OCI-LY7 (cell line): ENCODE results near the gene OPTN. TPM values are rescaled to one million over a fixed set of nuclear protein-coding genes. Genes with fewer than 3 reads are reported as not detected.

Experiments
- BruUV-seq: library from RNA; stranded (reverse); fragments of 400-500 nt; replicated peaks from 2 replicates; lab custom pipeline; 2021; lab: Mats Ljungman, UMichigan
- CTCF ChIA-PET: fragments of 300-600 bp; sonication (Branson Sonifier 250); formaldehyde crosslinking; loops from one replicate; lab custom pipeline; 2022; ENCODE audit warnings: antibody characterized with exemption; ENCODE audit not compliant: unreplicated experiment; lab: Charles Lee
- POLR2A ChIA-PET: fragments of 300-600 bp; sonication (Branson Sonifier 250); formaldehyde crosslinking; loops from one replicate; lab custom pipeline; 2022; ENCODE audit warnings: antibody characterized with exemption; lab: Charles Lee
- DNase-seq: peaks from one replicate; pipeline ENCODE4 v3.0.0-alpha.2; 2015; ENCODE audit warnings: low spot score
- H2AFZ ChIP-seq: fragments of 200-600 bp; sonication (generic), shearing (Covaris generic); 2 replicates; pipeline ENCODE4 v1.6.1; 2014; ENCODE audit warnings: mild to moderate bottlenecking, antibody characterized with exemption, low read length, moderate library complexity
- H3K27ac ChIP-seq: fragments of 200-600 bp; sonication (generic); 2 replicates; pipeline ENCODE4 v1.5.1; 2014; ENCODE audit warnings: mixed run types, low read depth, mild to moderate bottlenecking, moderate library complexity, low read length, inconsistent platforms; ENCODE audit not compliant: poor library complexity, severe bottlenecking
- H3K36me3 ChIP-seq: fragments of 200-600 bp; sonication (generic); 2 replicates; pipeline ENCODE4 v1.6.1; 2014; ENCODE audit warnings: mild to moderate bottlenecking, antibody characterized with exemption, low read length, moderate library complexity, mixed read lengths; ENCODE audit not compliant: insufficient read depth
- H3K4me1 ChIP-seq: fragments of 200-600 bp; sonication (generic); 2 replicates; pipeline ENCODE4 v1.5.1; 2014; ENCODE audit warnings: mild to moderate bottlenecking, low read length; ENCODE audit not compliant: insufficient read depth, poor library complexity, severe bottlenecking
- H3K4me2 ChIP-seq: fragments of 200-600 bp; sonication (generic); 2 replicates; pipeline ENCODE4 v1.6.1; 2014; ENCODE audit warnings: mild to moderate bottlenecking, low read length
- H3K4me3 ChIP-seq: fragments of 200-600 bp; sonication (generic); 2 replicates; pipeline ENCODE4 v1.5.1; 2014; ENCODE audit warnings: mild to moderate bottlenecking, low read depth, low read length; ENCODE audit not compliant: poor library complexity, severe bottlenecking
- H3K79me2 ChIP-seq: fragments of 200-600 bp; sonication (generic); 2 replicates; pipeline ENCODE4 v1.6.1; 2016; ENCODE audit warnings: low read depth, mild to moderate bottlenecking, low read length, moderate library complexity, mixed read lengths; ENCODE audit not compliant: insufficient read depth
- H3K9me2 ChIP-seq: fragments of 200-600 bp; sonication (generic); 2 replicates; pipeline ENCODE4 v1.6.1; 2016; ENCODE audit warnings: mild to moderate bottlenecking, low read length, mixed read lengths; ENCODE audit not compliant: insufficient read depth
- H3K9me3 ChIP-seq: fragments of 200-600 bp; sonication (generic); 2 replicates; pipeline ENCODE4 v1.6.1; 2014; ENCODE audit warnings: mild to moderate bottlenecking, mixed run types, low read length, mixed read lengths
- H4K20me1 ChIP-seq: fragments of 200-600 bp; sonication (generic); 2 replicates; pipeline ENCODE4 v1.6.1; 2014; ENCODE audit warnings: mild to moderate bottlenecking, antibody characterized with exemption, low read length, moderate library complexity, mixed read lengths; ENCODE audit not compliant: insufficient read depth
- EZH2phosphoT487 ChIP-seq: fragments of 200-600 bp; sonication (generic); IDR thresholded peaks from 2 replicates; pipeline ENCODE4 v1.6.1; 2018; ENCODE audit warnings: low read depth, borderline replicate concordance, mild to moderate bottlenecking, mixed run types, antibody characterized with exemption, low read length, moderate library complexity, mixed read lengths
- intact Hi-C: fragments of 100-400 bp; cut with micrococcal nuclease; formaldehyde crosslinking; loops from one replicate; pipeline ENCODE4 v1.10.0; 2022; ENCODE audit not compliant: unreplicated experiment
- total RNA-seq, 2 experiments: library from RNA; depleted of rRNA in 1 of 2; stranded (reverse); fragments of >200 nt in 1 of 2; shearing (Covaris generic) in 1 of 2; gene quantifications; 2 replicates each; pipeline ENCODE4 v1.2.3, GENCODE V29; 2014 to 2022
- TF ChIP-seq, protein P1 (sequence below): fragments of 200-600 bp; sonication (generic); conservative IDR thresholded peaks from 2 replicates; pipeline ENCODE4 v1.5.1; 2014; ENCODE audit warnings: mild to moderate bottlenecking, antibody characterized with exemption, low read length, moderate library complexity, mixed read lengths

The OPTN gene
- total RNA-seq, 2 experiments from 2014 or later, result 0.60 to 3.6 TPM

DNA sequence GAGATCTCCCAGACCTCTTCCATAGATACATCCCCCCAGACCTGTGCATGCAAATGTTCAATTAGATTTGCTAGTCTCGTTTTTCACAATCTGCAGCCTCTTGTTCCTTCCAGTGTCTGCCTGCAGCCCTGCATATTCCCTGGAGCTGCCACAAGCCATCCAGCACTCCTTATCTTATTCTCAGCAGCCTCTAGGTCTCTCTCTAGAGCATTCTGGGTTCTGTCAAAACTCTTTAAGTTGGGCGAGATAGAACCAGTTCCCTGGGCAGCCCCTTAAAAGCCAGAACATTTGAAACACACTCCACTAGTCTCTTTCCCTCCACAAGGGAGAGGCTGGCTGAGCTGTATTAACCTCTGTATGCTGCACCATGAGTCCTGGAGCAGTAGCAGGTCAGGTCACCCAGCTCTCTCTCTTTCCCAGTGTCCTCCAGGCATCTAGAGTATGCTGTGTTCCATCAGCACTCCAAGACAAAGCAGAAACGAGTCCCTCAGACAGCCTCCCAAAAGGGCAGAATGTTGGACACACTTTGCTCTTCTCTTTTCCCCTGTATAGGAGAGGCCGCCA, 40.7 kb downstream of the OPTN start:
- H3K79me2 ChIP-seq, result no peaks in the 10 kb centered on the region
- H3K9me3 ChIP-seq, result no peaks in the 10 kb centered on the region
- intact Hi-C loops, result no loop called here
- H3K36me3 ChIP-seq, result no peaks in the 10 kb centered on the region
- no peaks in the 10 kb centered on the region for H3K4me1 ChIP-seq
- no peak overlapping the region for H3K27ac ChIP-seq
- POLR2A ChIA-PET, result no interaction called here
- TF ChIP-seq, protein P1, sequence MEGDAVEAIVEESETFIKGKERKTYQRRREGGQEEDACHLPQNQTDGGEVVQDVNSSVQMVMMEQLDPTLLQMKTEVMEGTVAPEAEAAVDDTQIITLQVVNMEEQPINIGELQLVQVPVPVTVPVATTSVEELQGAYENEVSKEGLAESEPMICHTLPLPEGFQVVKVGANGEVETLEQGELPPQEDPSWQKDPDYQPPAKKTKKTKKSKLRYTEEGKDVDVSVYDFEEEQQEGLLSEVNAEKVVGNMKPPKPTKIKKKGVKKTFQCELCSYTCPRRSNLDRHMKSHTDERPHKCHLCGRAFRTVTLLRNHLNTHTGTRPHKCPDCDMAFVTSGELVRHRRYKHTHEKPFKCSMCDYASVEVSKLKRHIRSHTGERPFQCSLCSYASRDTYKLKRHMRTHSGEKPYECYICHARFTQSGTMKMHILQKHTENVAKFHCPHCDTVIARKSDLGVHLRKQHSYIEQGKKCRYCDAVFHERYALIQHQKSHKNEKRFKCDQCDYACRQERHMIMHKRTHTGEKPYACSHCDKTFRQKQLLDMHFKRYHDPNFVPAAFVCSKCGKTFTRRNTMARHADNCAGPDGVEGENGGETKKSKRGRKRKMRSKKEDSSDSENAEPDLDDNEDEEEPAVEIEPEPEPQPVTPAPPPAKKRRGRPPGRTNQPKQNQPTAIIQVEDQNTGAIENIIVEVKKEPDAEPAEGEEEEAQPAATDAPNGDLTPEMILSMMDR, result no peak
- no peak for TF ChIP-seq EZH2phosphoT487
- no peak overlapping the region for H2AFZ ChIP-seq
- CTCF ChIA-PET, result no interaction called here
- no peak for DNase-seq
- no peaks in the 10 kb centered on the region for H4K20me1 ChIP-seq
- H3K4me2 ChIP-seq, result no peak overlapping the region
- no TSS peak for BruUV-seq
- H3K4me3 ChIP-seq, result no peak overlapping the region
- H3K9me2 ChIP-seq, result no peaks in the 10 kb centered on the region

DNA sequence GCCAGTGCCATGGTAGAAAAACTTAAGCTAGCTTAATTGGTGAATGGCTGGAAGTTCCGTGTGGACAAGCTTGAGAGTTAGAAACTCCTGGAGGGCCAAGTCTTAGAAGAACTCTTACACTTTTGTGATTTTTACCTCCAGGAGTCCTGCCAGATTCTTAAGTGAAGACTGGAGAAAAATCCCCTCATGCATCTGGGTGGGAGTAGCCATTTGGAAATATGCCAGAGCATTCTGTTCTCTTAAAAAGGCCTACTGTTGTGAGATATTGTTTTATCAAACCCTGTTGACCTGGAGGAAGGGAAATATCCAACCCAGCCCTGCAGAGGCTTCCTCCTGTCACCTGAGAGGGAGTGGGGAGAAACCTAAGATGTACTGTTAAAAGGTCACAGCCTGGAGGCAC, 43.8 kb downstream of the OPTN start:
- ChIA-PET POLR2A (interaction anchor here (0.5 kb wide), 1 partner anchor 243 kb away, joined by 3 read pairs; no protein-coding TSS in a partner anchor), CTCF (no interaction called here)
- BruUV-seq, result no TSS peak
- Histone ChIP-seq H2AFZ (no peak overlapping the region), H3K27ac (no peak overlapping the region), H3K79me2 (no peaks in the 10 kb centered on the region), H3K4me2 (no peak overlapping the region), H3K9me2 (no peaks in the 10 kb centered on the region), H4K20me1 (no peaks in the 10 kb centered on the region), H3K4me3 (no peak overlapping the region), H3K36me3 (no peaks in the 10 kb centered on the region), H3K4me1 (no peaks in the 10 kb centered on the region), H3K9me3 (no peaks in the 10 kb centered on the region)
- intact Hi-C loops, result no loop called here
- TF ChIP-seq EZH2phosphoT487, result no peak
- DNase-seq, result no peak

DNA sequence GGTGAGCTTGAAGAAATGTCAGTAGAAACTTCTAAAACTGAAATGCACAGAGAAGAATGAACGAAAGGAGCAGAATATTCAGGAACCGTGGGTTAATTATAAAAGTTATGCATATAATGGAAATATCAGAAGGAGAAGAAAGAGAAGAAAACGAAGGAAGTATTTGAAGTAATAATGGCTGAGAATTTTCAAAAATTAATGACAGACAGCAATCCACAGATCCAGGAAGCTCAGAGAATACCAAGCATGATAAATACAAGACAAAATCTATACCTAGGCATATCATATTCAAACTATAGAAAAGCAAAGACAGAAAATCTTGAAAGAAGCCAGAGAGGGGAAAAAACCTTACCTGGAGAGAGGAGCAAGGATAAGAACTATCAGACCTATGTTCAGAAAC, 44.9 kb downstream of the OPTN start:
- CTCF ChIA-PET, result no interaction called here
- intact Hi-C loops, result no loop called here
- Histone ChIP-seq H2AFZ (no peak overlapping the region), H3K4me2 (no peak overlapping the region), H3K36me3 (no peaks in the 10 kb centered on the region), H3K9me3 (no peaks in the 10 kb centered on the region), H3K79me2 (no peaks in the 10 kb centered on the region), H3K4me3 (no peak overlapping the region), H4K20me1 (no peaks in the 10 kb centered on the region), H3K4me1 (no peaks in the 10 kb centered on the region), H3K27ac (no peak overlapping the region), H3K9me2 (no peaks in the 10 kb centered on the region)
- no peak for TF ChIP-seq EZH2phosphoT487
- no TSS peak for BruUV-seq
- POLR2A ChIA-PET, result no interaction called here
- no peak for DNase-seq
